Measurements from ENCODE around the gene OSBPL6.

OSBPL6 gene

GRCh38 chr2:178257127-178257526, 62.8 kb downstream of the OSBPL6 start:
- CTCF ChIA-PET = interaction anchor here (1.3 to 1.7 kb wide), 2 partner anchors 10 to 146 kb away, joined by 3 read pairs; no protein-coding TSS in a partner anchor
- 0 out of 2 replicates have a peak, but pooled peaks cover 5% of the 10 kb centered on the region for H3K4me1 ChIP-seq (ENCODE audit: control insufficient read depth, insufficient read depth, low read length)
- no peak for TF ChIP-seq ZNF791 (tag by site-specific recombination; IDR thresholded peaks at IDR 0.05)
- TF ChIP-seq PATZ1 (tag by site-specific recombination; IDR thresholded peaks at IDR 0.05) = no peak
- TF ChIP-seq ZBTB17 (tag by site-specific recombination; IDR thresholded peaks at IDR 0.05) = no peak
- TF ChIP-seq ZNF202 (tag by site-specific recombination; IDR thresholded peaks at IDR 0.05; ENCODE audit: borderline replicate concordance) = no peak
- TF ChIP-seq ZNF114 (tag by site-specific recombination; IDR thresholded peaks at IDR 0.05) = no peak
- no peak for TF ChIP-seq ZNF544 (tag by site-specific recombination; IDR thresholded peaks at IDR 0.05)
- no peak for TF ChIP-seq PRDM1 (tag by site-specific recombination; IDR thresholded peaks at IDR 0.05)
- no peak for TF ChIP-seq ZNF626 (tag by site-specific recombination; IDR thresholded peaks at IDR 0.05)
- TF ChIP-seq ZFP3 (tag by site-specific recombination; IDR thresholded peaks at IDR 0.05; ENCODE audit: low read depth) = no peak
- TF ChIP-seq WT1 (tag by site-specific recombination; IDR thresholded peaks at IDR 0.05) = no peak
- TF ChIP-seq ZNF514 (tag by site-specific recombination; IDR thresholded peaks at IDR 0.05) = no peak
- no peak for TF ChIP-seq ZBTB49 (tag by site-specific recombination; IDR thresholded peaks at IDR 0.05; ENCODE audit: low read depth)
- no peak for TF ChIP-seq ZNF777 (tag by site-specific recombination; IDR thresholded peaks at IDR 0.05; ENCODE audit: borderline replicate concordance)
- TF ChIP-seq ZNF184 (tag by site-specific recombination; IDR thresholded peaks at IDR 0.05) = no peak
- no peak for TF ChIP-seq SCRT2 (tag by site-specific recombination; IDR thresholded peaks at IDR 0.05)
- TF ChIP-seq ZNF398 (tag by site-specific recombination; IDR thresholded peaks at IDR 0.05) = no peak
- TF ChIP-seq ZNF211 (tag by site-specific recombination; IDR thresholded peaks at IDR 0.05; ENCODE audit: low read depth) = no peak
- no peaks in the 10 kb centered on the region for H3K36me3 ChIP-seq (ENCODE audit: control insufficient read depth in 2 of 2, insufficient read depth in 1 of 2, low read length in 2 of 2)
- no peaks in the 10 kb centered on the region for H3K9me3 ChIP-seq (ENCODE audit: control insufficient read depth, insufficient read depth, low read depth, low read length)
- H3K4me3 ChIP-seq (ENCODE audit: low read depth, low read length) = no peak overlapping the region
- H3K27ac ChIP-seq (ENCODE audit: extremely low read depth, low read depth, low read length) = no peak overlapping the region
- POLR2A ChIA-PET = interaction anchor here (0.6 kb wide), 1 partner anchor 10 kb away, joined by 3 read pairs; no protein-coding TSS in a partner anchor

DNA sequence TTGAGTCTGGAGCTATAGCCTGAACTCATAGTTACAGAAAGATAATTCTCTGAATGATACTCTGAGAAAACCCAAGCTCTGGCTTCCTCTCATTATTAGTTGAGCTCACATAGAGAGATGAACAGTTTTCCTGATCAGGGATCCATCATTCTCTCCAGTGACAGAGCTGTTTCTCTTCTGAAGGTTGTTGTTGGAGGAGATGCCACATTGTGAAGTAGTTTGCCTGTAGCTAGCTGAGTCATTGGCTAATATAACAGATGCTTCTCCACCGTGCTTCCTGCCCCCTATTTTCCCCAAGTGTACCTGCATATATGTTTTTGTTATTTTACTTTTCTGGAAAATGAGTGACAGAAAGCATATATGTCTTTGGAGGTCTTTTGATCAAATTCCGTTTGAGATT, 64.6 kb downstream of the OSBPL6 start:
- H3K36me3 ChIP-seq (ENCODE audit: control insufficient read depth in 2 of 2, insufficient read depth in 1 of 2, low read length in 2 of 2) = no peaks in the 10 kb centered on the region
- 0 out of 2 replicates have a peak, but pooled peaks cover 2% of the 10 kb centered on the region for H3K4me1 ChIP-seq (ENCODE audit: control insufficient read depth, insufficient read depth, low read length)
- H3K4me3 ChIP-seq (ENCODE audit: low read depth, low read length) = no peak overlapping the region
- no peak overlapping the region for H3K27ac ChIP-seq (ENCODE audit: extremely low read depth, low read depth, low read length)
- no peaks in the 10 kb centered on the region for H3K9me3 ChIP-seq (ENCODE audit: control insufficient read depth, insufficient read depth, low read depth, low read length)
- ChIA-PET CTCF (interaction anchor here (0.6 to 0.7 kb wide), 2 partner anchors 23 to 50 kb away, joined by 4 to 6 read pairs; no protein-coding TSS in a partner anchor), POLR2A (interaction anchor here (0.6 kb wide), 1 partner anchor 22 kb away, joined by 3 read pairs; no protein-coding TSS in a partner anchor)
- TF ChIP-seq ZBTB21 (tag by site-specific recombination; IDR thresholded peaks at IDR 0.05) (no peak), ZNF791 (tag by site-specific recombination; IDR thresholded peaks at IDR 0.05) (no peak), ZNF26 (tag by site-specific recombination; IDR thresholded peaks at IDR 0.05) (no peak), ZNF768 (tag by site-specific recombination; IDR thresholded peaks at IDR 0.05) (no peak), ZNF175 (tag by site-specific recombination; IDR thresholded peaks at IDR 0.05) (no peak), BCL11B (tag by site-specific recombination; IDR thresholded peaks at IDR 0.05; ENCODE audit: low read depth) (no peak)
- TF ChIP-seq, protein P1, sequence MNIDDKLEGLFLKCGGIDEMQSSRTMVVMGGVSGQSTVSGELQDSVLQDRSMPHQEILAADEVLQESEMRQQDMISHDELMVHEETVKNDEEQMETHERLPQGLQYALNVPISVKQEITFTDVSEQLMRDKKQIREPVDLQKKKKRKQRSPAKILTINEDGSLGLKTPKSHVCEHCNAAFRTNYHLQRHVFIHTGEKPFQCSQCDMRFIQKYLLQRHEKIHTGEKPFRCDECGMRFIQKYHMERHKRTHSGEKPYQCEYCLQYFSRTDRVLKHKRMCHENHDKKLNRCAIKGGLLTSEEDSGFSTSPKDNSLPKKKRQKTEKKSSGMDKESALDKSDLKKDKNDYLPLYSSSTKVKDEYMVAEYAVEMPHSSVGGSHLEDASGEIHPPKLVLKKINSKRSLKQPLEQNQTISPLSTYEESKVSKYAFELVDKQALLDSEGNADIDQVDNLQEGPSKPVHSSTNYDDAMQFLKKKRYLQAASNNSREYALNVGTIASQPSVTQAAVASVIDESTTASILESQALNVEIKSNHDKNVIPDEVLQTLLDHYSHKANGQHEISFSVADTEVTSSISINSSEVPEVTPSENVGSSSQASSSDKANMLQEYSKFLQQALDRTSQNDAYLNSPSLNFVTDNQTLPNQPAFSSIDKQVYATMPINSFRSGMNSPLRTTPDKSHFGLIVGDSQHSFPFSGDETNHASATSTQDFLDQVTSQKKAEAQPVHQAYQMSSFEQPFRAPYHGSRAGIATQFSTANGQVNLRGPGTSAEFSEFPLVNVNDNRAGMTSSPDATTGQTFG (tag by site-specific recombination; IDR thresholded peaks at IDR 0.05; ENCODE audit: borderline replicate concordance) = no peak

Measured in HEK293 (cell line).